HepG2 (cell line): Measurements from ENCODE around the gene HS3ST4. TPM values are rescaled to one million over a fixed set of nuclear protein-coding genes. Genes with fewer than 3 reads are reported as not detected.

Source experiments
- ATAC-seq: fragments of 200-7000 bp; cut with Tn5 transposase; 3 replicates; pipeline ENCODE4 v1.9.1; 2020; ENCODE audit warnings: mild to moderate bottlenecking, moderate library complexity
- BruUV-seq: library from RNA; stranded (reverse); fragments of 400-500 nt; replicated peaks from 2 replicates; lab custom pipeline; 2021; lab: Mats Ljungman, UMichigan
- CTCF ChIA-PET: fragments of 300-600 bp; formaldehyde crosslinking; extraction: SDS; loops from one replicate; lab custom pipeline; 2021; ENCODE audit warnings: low total read pairs, inconsistent platforms, low intra/inter-chr PET ratio; lab: Yijun Ruan, JAX
- POLR2A ChIA-PET: fragments of 350-600 bp; sonication (Branson Sonifier 250); formaldehyde crosslinking; loops from one replicate; lab custom pipeline; 2020; ENCODE audit warnings: antibody characterized with exemption, inconsistent platforms; lab: Yijun Ruan, JAX
- DNase-seq: peaks from one replicate; pipeline ENCODE4 v3.0.0-alpha.2; 2015; ENCODE audit warnings: low spot score
- FAIRE-seq: peaks from 3 replicates; lab custom pipeline; 2011; peaks lifted over from hg19 to GRCh38; lab: Jason Lieb, UNC
- H2AFZ ChIP-seq: one replicate; pipeline ENCODE4 v1.6.1; 2011; ENCODE audit warnings: low read length, inconsistent platforms
- H3K27ac ChIP-seq: fragments of 300-600 bp; 3 replicates; pipeline ENCODE4 v1.8.0; 2011; ENCODE audit warnings: mixed run types, mild to moderate bottlenecking, mixed read lengths, low read length, inconsistent platforms; ENCODE audit not compliant: insufficient read depth; ENCODE audit errors: extremely low read length
- H3K27me3 ChIP-seq, 2 experiments: fragments of 200-600 bp in 1 of 2; 2 replicates in 1 of 2; 3 replicates in 1 of 2; pipeline versions ENCODE4 v1.6.0 to v1.8.0; 2011; ENCODE audit warnings: low read length in 2 of 2, mild to moderate bottlenecking in 2 of 2, moderate library complexity in 2 of 2, inconsistent platforms in 1 of 2; ENCODE audit not compliant: insufficient read depth in 2 of 2, control insufficient read depth in 1 of 2
- H3K36me3 ChIP-seq, 2 experiments: fragments of 200-600 bp in 1 of 2; replicated peaks in 1 of 2; 2 replicates in 1 of 2; 3 replicates in 1 of 2; pipeline versions ENCODE4 v1.5.1 to v1.8.0; 2011; ENCODE audit warnings: low read length in 2 of 2, inconsistent platforms in 1 of 2; ENCODE audit not compliant: insufficient read depth in 2 of 2, control insufficient read depth in 1 of 2
- H3K4me1 ChIP-seq: 2 replicates; pipeline ENCODE4 v1.5.1; 2012; ENCODE audit warnings: low read length, inconsistent platforms; ENCODE audit not compliant: insufficient read depth
- H3K4me2 ChIP-seq: 2 replicates; pipeline ENCODE4 v1.6.0; 2011; ENCODE audit warnings: low read depth, low read length, inconsistent platforms
- H3K4me3 ChIP-seq, 3 experiments: fragments of 200-600 bp in 1 of 3; sonication (generic), shearing (Covaris generic) in 1 of 3; replicated peaks in 1 of 3; 2 replicates each; pipeline ENCODE4 v1.5.1; 2011 to 2016; ENCODE audit warnings: low read length in 3 of 3, inconsistent platforms in 2 of 3, low read depth in 2 of 3, mild to moderate bottlenecking in 2 of 3, control low read depth in 1 of 3, mixed read lengths in 1 of 3; ENCODE audit not compliant: insufficient read depth in 1 of 3
- H3K79me2 ChIP-seq: one replicate; pipeline ENCODE4 v1.6.1; 2011; ENCODE audit warnings: low read length, inconsistent platforms; ENCODE audit not compliant: insufficient read depth
- H3K9ac ChIP-seq: 2 replicates; pipeline ENCODE4 v1.6.0; 2011; ENCODE audit warnings: mild to moderate bottlenecking, low read depth, low read length, inconsistent platforms; ENCODE audit not compliant: insufficient read depth
- H3K9me3 ChIP-seq: 2 replicates; pipeline ENCODE4 v1.5.1; 2012; ENCODE audit warnings: mild to moderate bottlenecking, low read length
- H4K20me1 ChIP-seq: 2 replicates; pipeline ENCODE4 v1.6.0; 2011; ENCODE audit warnings: inconsistent platforms, mild to moderate bottlenecking, low read length, moderate library complexity; ENCODE audit not compliant: insufficient read depth
- FOXO1 ChIP-seq: sonication (generic); formaldehyde crosslinking; IDR thresholded peaks from 2 replicates; pipeline ENCODE4 v1.4.0; 2020; ENCODE audit warnings: missing genetic modification reagents
- HNRNPK ChIP-seq: fragments of 200-400 bp; formaldehyde crosslinking; IDR thresholded peaks from 2 replicates; pipeline ENCODE4 v1.6.1; 2018; ENCODE audit warnings: low read length, low read depth, moderate library complexity, mild to moderate bottlenecking; ENCODE audit not compliant: poor library complexity, severe bottlenecking
- MTF2 ChIP-seq: sonication (generic); formaldehyde crosslinking; IDR thresholded peaks from 2 replicates; pipeline ENCODE4 v1.5.0; 2020; ENCODE audit warnings: missing genetic modification reagents, borderline replicate concordance
- NRL ChIP-seq: sonication (generic); formaldehyde crosslinking; IDR thresholded peaks from 2 replicates; pipeline ENCODE4 v1.5.0; 2020; ENCODE audit warnings: missing genetic modification reagents, mild to moderate bottlenecking, moderate library complexity, borderline replicate concordance
- PHF5A ChIP-seq: IDR thresholded peaks from one replicate; pipeline ENCODE4 v1.6.1; 2018; ENCODE audit warnings: low read depth, missing genetic modification reagents; ENCODE audit not compliant: unreplicated experiment
- PTBP1 ChIP-seq: fragments of 200-400 bp; formaldehyde crosslinking; IDR thresholded peaks from 2 replicates; pipeline ENCODE4 v1.6.1; 2018; ENCODE audit warnings: low read length, low read depth; ENCODE audit not compliant: poor library complexity, severe bottlenecking
- TARDBP ChIP-seq: sonication (generic); formaldehyde crosslinking; IDR thresholded peaks from 2 replicates; pipeline ENCODE4 v1.8.0; 2022; ENCODE audit warnings: mild to moderate bottlenecking, missing genetic modification reagents
- ZC3H4 ChIP-seq: sonication (generic); formaldehyde crosslinking; IDR thresholded peaks from 2 replicates; pipeline ENCODE4 v1.4.0; 2020; ENCODE audit warnings: missing genetic modification reagents, borderline replicate concordance
- ZNF20 ChIP-seq: sonication (generic); formaldehyde crosslinking; IDR thresholded peaks from 2 replicates; pipeline ENCODE4 v1.4.0; 2020; ENCODE audit warnings: mild to moderate bottlenecking, moderate library complexity, missing genetic modification reagents
- ZNF329 ChIP-seq: sonication (generic); formaldehyde crosslinking; IDR thresholded peaks from 2 replicates; pipeline ENCODE4 v1.9.0; 2021; ENCODE audit warnings: low read depth, mild to moderate bottlenecking, missing genetic modification reagents
- ZNF441 ChIP-seq: sonication (generic); formaldehyde crosslinking; IDR thresholded peaks from 2 replicates; pipeline ENCODE4 v1.7.0; 2021; ENCODE audit warnings: missing genetic modification reagents, borderline replicate concordance
- ZSCAN25 ChIP-seq: sonication (generic); formaldehyde crosslinking; IDR thresholded peaks from 2 replicates; pipeline ENCODE4 v1.8.0; 2022; ENCODE audit warnings: mild to moderate bottlenecking, missing genetic modification reagents
- ZSCAN30 ChIP-seq: sonication (generic); formaldehyde crosslinking; IDR thresholded peaks from 2 replicates; pipeline ENCODE4 v1.5.0; 2020; ENCODE audit warnings: mild to moderate bottlenecking, missing genetic modification reagents
- WGBS: methylation state at CpG from one replicate; pipeline ENCODE4 v1.1.6; 2017; ENCODE audit warnings: low lambda C conversion rate; 5-methylcytosine and 5-hydroxymethylcytosine counted together
- in situ Hi-C: cut with HindIII; loops from 2 replicates; pipeline ENCODE4 v1.10.0; 2017; ENCODE audit warnings: low pct_unique_long_range_greater_than_20kb; ENCODE audit not compliant: extremely low pct_ligation_motif_present
- intact Hi-C: fragments of 100-400 bp; cut with micrococcal nuclease; formaldehyde crosslinking; loops from one replicate; pipeline ENCODE4 v1.10.0; 2022; ENCODE audit not compliant: unreplicated experiment
- polyA plus RNA-seq, 8 experiments: library from polyadenylated mRNA; depleted of rRNA in 3 of 8; stranded (reverse) in 7 of 8; unstranded in 1 of 8; fragments of >200 nt; fragmentation: Illumina TruSeq in 4 of 8; extraction: Trizol in 4 of 8; gene quantifications; 2 replicates each; pipeline versions ENCODE4 v1.2.1 to v1.2.3, GENCODE V29; 2011 to 2016; ENCODE audit warnings: low read depth in 4 of 8, missing spikeins in 1 of 8, mixed read lengths in 1 of 8; ENCODE audit not compliant: insufficient read depth in 1 of 8
- total RNA-seq, 5 experiments: library from RNA; depleted of rRNA; stranded (reverse); fragments of >200 nt; fragmentation: Illumina TruSeq; extraction: Trizol; gene quantifications; 2 replicates each; pipeline ENCODE4 v1.2.3, GENCODE V29; 2016; ENCODE audit warnings: low read depth in 1 of 5
- TF ChIP-seq, protein P1 (sequence below): sonication (generic); formaldehyde crosslinking; IDR thresholded peaks from 2 replicates; pipeline ENCODE4 v1.8.0; 2022; ENCODE audit warnings: missing genetic modification reagents, mild to moderate bottlenecking, inconsistent platforms, borderline replicate concordance
- TF ChIP-seq, protein P2 (sequence below): sonication (generic); formaldehyde crosslinking; IDR thresholded peaks from 2 replicates; pipeline ENCODE4 v1.5.0; 2020; ENCODE audit warnings: mild to moderate bottlenecking, missing genetic modification reagents, borderline replicate concordance

Gene HS3ST4
- total and polyA plus RNA-seq, 2 of the 13 experiments (the other 11 are each of a cell fraction or from before 2014, with no cell fraction given) = not detected

DNA sequence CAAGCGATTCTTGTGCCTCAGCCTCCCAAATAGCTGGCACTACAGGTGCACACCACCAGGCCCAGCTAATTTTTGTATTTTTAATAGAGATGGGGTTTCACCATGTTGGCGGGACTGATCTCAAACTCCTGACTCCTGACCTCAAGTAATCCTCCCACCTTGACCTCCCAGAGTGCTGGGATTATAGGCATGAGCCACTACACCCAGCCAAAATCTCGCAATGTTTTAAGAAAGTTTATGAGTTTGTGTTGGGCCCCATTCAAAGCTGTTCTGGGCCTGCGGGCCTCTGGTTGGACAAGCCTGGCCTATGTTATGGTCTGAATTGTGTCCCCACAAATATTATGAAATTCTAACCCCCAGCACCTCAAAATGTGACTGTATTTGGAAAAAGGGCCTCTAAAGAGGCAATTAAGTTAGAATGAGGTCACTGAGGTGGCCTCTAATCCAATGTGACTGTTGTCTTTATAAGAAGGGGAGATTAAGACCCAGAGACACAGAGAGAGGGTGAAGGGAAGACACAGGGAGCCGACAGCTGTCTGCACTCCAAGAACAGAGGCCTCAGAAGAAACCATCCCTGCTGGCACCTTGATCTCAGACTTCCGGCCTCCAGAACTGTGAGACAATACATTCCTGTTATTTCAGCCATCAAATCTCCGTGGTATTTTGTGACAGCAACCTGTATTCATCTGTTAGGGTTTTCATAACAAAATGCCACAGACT, 469.9 kb downstream of the HS3ST4 start:
- no peak for FAIRE-seq
- CTCF ChIA-PET = no interaction called here

More for the DNA sequence above, 469.9 kb downstream of the HS3ST4 start:
- POLR2A ChIA-PET = no interaction called here
- H3K9me3 ChIP-seq = peaks cover 70% of the 10 kb centered on the region
- no TSS peak for BruUV-seq
- no peak for TF ChIP-seq FOXO1 (CRISPR knock-in tag)
- TF ChIP-seq ZNF20 = no peak
- no peak for TF ChIP-seq ZSCAN30
- no peak for TF ChIP-seq ZNF441 (CRISPR knock-in tag)
- no peak for TF ChIP-seq MTF2 (CRISPR knock-in tag)
- no peak for TF ChIP-seq NRL (CRISPR knock-in tag)
- TF ChIP-seq, protein P1, sequence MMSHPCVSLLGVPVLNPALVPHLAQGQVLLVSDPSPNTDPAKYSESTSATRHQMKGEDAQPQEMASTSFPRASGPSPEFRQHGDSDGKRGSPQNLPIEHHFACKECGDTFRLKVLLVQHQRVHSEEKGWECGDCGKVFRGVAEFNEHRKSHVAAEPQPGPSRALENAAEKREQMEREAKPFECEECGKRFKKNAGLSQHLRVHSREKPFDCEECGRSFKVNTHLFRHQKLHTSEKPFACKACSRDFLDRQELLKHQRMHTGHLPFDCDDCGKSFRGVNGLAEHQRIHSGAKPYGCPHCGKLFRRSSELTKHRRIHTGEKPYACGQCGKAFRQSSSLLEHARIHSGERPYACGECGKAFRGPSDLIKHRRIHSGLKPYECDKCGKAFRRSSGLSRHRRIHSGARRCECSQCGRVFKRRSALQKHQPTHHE (CRISPR knock-in tag) = no peak
- no peak for TF ChIP-seq TARDBP
- TF ChIP-seq HNRNPK = no peak
- no peak for TF ChIP-seq PTBP1
- no peak for TF ChIP-seq ZSCAN25
- no peak for TF ChIP-seq ZNF329 (CRISPR knock-in tag)
- no peak for TF ChIP-seq PHF5A (CRISPR knock-in tag)
- no peak for TF ChIP-seq ZC3H4 (CRISPR knock-in tag)
- TF ChIP-seq, protein P2, sequence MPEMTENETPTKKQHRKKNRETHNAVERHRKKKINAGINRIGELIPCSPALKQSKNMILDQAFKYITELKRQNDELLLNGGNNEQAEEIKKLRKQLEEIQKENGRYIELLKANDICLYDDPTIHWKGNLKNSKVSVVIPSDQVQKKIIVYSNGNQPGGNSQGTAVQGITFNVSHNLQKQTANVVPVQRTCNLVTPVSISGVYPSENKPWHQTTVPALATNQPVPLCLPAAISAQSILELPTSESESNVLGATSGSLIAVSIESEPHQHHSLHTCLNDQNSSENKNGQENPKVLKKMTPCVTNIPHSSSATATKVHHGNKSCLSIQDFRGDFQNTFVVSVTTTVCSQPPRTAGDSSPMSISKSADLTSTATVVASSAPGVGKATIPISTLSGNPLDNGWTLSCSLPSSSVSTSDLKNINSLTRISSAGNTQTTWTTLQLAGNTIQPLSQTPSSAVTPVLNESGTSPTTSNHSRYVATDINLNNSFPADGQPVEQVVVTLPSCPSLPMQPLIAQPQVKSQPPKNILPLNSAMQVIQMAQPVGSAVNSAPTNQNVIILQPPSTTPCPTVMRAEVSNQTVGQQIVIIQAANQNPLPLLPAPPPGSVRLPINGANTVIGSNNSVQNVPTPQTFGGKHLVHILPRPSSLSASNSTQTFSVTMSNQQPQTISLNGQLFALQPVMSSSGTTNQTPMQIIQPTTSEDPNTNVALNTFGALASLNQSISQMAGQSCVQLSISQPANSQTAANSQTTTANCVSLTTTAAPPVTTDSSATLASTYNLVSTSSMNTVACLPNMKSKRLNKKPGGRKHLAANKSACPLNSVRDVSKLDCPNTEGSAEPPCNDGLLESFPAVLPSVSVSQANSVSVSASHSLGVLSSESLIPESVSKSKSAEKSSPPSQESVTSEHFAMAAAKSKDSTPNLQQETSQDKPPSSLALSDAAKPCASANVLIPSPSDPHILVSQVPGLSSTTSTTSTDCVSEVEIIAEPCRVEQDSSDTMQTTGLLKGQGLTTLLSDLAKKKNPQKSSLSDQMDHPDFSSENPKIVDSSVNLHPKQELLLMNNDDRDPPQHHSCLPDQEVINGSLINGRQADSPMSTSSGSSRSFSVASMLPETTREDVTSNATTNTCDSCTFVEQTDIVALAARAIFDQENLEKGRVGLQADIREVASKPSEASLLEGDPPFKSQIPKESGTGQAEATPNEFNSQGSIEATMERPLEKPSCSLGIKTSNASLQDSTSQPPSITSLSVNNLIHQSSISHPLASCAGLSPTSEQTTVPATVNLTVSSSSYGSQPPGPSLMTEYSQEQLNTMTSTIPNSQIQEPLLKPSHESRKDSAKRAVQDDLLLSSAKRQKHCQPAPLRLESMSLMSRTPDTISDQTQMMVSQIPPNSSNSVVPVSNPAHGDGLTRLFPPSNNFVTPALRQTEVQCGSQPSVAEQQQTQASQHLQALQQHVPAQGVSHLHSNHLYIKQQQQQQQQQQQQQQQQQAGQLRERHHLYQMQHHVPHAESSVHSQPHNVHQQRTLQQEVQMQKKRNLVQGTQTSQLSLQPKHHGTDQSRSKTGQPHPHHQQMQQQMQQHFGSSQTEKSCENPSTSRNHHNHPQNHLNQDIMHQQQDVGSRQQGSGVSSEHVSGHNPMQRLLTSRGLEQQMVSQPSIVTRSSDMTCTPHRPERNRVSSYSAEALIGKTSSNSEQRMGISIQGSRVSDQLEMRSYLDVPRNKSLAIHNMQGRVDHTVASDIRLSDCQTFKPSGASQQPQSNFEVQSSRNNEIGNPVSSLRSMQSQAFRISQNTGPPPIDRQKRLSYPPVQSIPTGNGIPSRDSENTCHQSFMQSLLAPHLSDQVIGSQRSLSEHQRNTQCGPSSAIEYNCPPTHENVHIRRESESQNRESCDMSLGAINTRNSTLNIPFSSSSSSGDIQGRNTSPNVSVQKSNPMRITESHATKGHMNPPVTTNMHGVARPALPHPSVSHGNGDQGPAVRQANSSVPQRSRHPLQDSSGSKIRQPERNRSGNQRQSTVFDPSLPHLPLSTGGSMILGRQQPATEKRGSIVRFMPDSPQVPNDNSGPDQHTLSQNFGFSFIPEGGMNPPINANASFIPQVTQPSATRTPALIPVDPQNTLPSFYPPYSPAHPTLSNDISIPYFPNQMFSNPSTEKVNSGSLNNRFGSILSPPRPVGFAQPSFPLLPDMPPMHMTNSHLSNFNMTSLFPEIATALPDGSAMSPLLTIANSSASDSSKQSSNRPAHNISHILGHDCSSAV (CRISPR knock-in tag) = no peak
- no peaks in the 10 kb centered on the region for H3K4me1 ChIP-seq
- DNase-seq (no peak), ATAC-seq (no peak)
- H4K20me1 ChIP-seq = no peaks in the 10 kb centered on the region
- WGBS = 8% methylated on average over 6 of the region's 7 CpGs
- intact Hi-C loops (no loop called here), in situ Hi-C loops (no loop called here)
- no peaks in the 10 kb centered on the region for H3K36me3 ChIP-seq
- H3K27ac ChIP-seq = no peak overlapping the region
- H3K79me2 ChIP-seq = no peaks in the 10 kb centered on the region
- H3K9ac ChIP-seq = no peak overlapping the region
- no peak overlapping the region for H2AFZ ChIP-seq
- H3K4me2 ChIP-seq = no peak overlapping the region
- H3K4me3 ChIP-seq = no peak overlapping the region
- no peaks in the 10 kb centered on the region for H3K27me3 ChIP-seq
